Stimulated activated CD8-positive, alpha-beta memory T cell treated with anti-CD3 and anti-CD28 coated beads, Interleukin-15, amount 100 ng/mL, for 1 hour (primary cell): Measurements from ENCODE around the gene NCK2.

Experiments
- DNase-seq: peaks from one replicate; pipeline ENCODE4 v3.0.0-alpha.2; 2020; ENCODE audit warnings: low read depth

The NCK2 gene

DNA sequence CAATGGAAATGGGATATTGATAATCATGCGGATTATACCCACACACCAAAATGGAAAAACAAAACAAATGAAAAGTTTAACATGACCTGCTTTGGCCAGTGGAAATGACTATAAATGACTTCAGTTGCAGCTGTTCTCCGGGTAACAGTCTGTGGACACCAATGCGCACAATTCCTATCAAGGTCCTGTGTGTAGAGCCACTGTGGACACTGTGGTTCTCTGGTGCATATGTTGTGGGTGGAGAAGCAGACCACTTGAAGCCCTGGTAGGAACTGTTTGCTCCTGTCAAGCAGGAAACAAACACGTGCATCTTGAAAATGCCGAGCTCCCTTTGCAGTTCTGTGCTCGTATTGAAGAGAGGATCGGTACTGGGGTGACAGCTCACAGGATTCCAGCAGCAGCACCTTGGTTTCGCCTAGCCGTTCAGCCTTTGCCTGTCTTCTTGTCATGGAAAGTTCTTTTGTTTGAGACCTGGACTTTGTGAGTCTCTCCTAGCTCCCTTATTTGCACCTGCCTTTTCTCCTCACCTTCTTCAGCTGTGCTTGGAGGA is 32.9 kb downstream of the NCK2 start:
- no peak for DNase-seq

DNA sequence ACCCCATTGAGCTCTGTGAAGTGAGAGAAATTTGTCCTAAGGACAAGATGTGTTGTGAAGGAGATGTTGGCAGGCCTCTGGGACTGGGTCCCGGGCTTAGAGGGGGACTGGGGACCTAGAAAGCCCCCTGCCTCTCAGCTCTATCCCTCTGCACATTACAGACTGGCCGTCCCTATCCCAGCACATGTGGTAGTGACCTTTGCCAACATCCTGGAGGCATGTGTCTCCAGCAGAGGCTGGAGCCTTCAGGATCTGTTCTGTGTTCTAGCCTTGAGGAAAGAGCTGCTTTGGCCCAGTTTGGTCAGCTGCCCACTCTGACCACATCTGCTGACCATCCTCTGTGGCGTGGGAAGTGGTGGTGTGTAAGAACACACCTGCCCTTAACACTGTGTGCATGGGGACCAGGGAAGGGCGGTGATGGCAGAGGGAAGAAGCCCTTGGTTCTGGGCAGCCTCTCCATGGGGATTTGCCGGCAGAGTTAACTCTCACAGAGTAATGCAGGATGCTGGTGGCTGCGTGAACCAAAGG is 33.4 kb downstream of the NCK2 start:
- DNase-seq: no peak

- DNase-seq: no peak
These were observed 34.7 kb downstream of the NCK2 start for GRCh38 chr2:105779394-105779793.

DNA sequence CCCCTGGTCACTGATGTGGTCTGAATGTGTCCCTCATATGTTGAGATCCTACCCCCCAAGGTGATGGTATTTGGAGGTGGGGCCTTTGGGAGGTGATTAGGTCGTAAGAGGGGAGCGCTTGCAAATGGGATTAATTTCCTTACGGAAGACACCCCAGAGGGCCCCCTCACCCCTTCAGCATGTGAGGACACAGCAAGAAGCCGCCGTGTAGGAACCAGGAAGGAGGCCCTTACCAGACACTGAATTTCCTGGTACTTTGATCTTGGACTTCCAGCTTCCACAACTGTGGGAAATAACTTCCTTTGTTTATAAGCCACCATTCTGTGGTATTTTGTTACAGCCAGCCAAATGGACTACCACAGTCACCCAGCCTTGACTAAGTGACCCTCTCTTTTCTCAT is 35.9 kb downstream of the NCK2 start:
- DNase-seq: no peak

GRCh38 chr2:105781274-105781978 is 36.7 kb downstream of the NCK2 start:
- no peak for DNase-seq

DNA sequence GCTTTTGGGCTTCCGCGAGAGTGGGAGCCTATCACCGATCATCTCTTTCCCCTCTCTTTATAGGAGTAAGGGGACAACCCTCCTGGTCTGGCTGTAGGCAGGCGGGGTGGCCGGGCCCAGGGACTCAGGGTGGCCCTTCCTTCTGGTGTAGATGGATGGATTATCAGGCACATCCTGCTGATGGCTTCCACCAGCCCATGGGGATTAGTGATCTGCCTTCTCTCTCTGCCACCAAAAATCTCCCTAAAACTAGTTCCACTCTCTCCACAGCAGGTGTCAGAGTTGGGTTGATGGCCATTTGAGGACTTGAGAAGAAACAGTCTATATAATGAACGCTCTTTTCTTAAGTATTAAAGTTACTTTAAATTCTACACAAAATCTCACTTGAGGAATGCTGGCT is 37.4 kb downstream of the NCK2 start:
- no peak for DNase-seq

GRCh38 chr2:105782646-105783045 is 37.9 kb downstream of the NCK2 start:
- DNase-seq: no peak

GRCh38 chr2:105783151-105783738 is 38.5 kb downstream of the NCK2 start:
- no peak for DNase-seq

GRCh38 chr2:105783972-105784371 is 39.3 kb downstream of the NCK2 start:
- DNase-seq: no peak

GRCh38 chr2:105784589-105784988 is 39.9 kb downstream of the NCK2 start:
- DNase-seq: no peak

DNA sequence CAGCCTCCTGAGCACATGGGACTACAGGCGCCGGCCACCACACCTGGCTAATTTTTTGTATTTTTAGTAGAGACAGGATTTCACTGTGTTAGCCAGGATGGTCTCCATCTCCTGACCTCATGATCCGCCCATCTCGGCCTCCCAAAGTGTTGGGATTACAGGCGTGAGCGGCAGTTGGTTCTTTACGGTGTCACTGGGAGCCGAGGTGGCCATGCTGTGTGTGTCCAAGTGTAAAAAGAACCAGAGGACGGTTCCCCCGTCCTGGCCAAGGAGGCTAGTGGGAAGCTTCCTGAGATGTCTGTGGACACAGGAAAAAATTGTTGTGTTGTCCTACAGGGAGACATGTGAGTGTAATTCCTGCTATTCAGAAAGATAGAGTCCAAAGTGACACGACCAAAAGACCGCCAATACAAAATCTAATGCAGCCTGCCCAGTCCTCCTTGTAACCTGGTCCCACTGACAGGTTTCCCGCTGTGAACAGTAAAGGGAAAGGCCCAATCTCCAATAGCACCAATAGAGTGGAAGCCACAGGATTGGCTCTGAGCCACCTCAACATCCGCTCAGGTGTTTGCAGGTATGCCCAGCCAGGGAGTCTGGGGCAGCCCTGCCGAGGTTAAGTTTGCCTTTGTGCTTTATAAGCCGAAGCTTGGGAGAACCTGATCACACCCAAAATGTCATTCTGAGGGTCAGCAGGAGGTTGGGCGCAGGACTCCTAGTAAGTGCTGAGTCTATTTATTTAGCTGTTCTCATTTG is 40.6 kb downstream of the NCK2 start:
- DNase-seq: no peak

DNA sequence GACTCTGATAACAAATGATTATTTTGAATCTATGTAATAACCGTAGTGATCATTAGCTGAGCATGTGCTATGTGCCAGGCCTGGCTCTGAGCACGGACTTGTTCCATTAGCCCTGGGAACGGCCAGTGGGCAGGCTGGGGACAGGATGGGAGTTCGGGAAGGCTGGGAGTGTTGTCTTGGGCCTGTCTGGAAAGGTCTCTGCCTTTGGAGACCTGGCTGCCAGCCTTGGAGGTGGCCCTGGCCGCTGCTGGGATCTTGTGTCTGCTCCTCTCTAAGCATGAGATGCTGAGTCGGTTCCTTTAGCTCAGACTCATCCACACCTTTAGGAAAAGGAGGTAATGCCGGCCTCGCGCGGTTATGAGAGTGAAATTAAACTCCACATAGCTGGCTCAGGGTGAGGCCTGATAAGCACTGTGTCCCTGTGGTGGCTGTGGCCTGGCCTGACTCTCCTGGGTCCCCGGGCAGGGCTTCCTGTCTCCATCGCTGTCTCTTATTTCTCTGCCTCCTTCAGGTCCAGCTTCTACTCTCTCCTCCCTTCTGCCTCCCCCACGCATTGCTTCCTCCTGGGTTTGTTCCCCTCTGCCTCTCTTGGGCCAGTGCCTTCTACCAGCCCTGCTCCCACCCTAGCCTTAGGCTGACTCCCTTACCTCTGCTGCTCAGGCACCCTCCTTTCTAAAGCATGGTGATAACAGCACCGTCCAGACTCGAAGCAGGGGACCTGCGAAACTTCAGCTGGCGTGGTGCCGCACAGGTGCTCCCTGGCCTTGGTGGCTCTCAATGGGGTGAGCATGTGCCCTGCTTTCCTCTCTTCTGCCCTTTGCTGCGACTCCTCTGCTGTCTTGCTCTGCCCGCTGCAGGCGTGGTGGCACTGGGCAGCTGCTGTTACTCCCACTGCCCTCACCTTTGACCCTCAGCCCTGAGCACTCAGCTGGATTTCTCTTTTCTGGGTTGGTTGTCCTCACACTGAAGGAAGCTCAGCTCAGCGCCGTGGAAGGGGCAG is 41.8 kb downstream of the NCK2 start:
- no peak for DNase-seq

DNA sequence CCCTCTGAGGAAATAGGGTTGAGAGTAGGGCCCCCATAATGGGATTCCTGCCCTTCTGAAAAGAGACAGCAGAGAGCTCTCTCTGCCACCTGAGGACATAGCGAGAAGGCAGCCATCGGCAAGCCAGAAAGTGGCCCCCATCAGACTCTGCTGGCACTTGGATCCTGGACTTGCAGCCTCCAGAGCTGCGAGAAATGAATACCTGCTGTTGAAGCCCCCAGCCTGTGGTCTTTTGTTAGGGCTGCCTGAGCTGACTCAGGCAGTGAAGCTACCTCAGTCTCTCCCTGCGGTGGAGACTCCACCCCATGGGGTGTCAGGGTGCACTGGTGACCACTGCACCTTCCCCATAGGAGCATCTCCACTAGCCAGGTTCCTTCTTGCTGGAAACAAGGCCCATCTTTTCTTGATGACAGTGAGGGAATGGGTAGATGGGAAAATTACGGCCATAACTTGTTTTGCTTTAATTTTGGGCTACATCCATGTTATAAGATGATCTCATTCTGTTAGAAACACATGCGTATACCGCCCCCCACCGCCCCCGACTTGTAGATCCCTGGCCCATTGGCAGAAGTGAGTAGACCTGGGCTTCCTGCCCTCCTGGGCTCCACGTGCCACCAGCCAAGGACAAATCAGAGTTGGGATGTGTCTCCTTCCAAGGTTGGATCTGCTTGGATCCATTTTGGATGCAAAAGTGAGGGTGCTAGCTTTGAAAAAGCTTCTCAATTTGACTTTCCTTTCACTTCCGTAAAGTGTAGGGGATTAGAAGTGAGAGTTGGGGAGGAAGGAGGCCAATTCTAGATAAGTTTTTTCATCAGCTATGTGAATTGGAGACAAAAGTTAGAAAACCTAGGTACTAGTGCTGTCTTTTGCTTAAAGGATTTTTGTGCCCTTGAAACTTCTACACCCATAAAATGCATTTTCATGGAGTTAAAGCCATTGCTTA is 42.9 kb downstream of the NCK2 start:
- DNase-seq: no peak

GRCh38 chr2:105788670-105789290 is 44.1 kb downstream of the NCK2 start:
- DNase-seq: no peak

DNA sequence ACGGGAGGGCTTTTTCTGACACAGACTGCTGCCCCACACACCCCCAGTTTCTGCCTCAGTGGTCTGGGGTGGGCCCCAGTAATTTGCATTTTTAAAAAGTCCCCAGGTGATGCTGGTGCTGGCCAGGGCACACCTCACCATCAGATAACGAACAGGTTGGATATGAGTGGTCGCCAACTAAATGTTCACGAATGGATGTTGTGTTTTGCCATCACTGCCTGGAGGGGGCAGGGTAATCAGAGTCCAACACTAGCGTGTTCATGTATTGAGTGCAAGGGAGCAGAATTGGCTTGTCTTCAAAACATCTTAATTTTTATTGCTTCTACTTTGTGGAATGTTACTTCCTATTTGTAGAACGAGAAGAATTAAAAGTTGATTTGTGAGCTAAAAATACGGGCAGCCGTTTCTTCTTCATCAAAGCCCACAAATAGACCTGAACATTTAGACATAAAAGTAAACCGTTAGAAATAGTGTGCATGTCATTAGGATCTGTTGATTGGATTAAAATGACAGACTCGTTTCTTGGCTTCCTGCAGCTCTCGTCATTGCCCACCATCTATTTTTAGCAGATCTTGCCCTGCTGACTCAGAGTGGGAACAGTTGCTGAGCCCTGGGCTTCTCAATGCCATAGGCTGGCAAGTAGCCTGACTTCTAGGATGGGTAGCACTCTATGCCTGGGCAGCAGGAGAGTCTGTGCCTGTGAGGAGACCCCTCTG is 45.2 kb downstream of the NCK2 start:
- no peak for DNase-seq

- DNase-seq: no peak
These were observed 45.9 kb downstream of the NCK2 start for GRCh38 chr2:105790461-105791149.

- DNase-seq: no peak
These were observed 46.5 kb downstream of the NCK2 start for GRCh38 chr2:105791229-105791628.

DNA sequence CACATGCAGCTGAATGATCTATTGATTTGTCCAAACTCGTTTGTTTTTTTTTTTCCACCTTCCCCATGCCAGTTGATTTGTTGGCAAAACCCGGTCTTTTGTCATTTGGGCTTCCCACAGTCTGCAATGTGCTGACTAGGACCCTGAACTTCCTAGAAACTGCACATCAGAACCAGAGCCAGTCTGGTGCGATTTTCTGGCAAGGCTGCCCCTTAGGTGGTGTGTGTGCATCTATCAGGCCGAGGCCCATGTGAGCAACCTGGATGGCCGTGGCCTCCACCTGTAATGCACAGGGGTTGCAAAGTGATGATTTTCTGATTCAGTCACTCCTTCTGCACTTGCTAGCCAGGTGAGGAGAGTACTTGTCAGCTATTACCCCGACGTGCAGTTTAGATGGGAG is 47.8 kb downstream of the NCK2 start:
- no peak for DNase-seq
